Measurements from ENCODE around the gene CABP7.

GRCh38 chr22:29766632-29767170 lies 46.9 kb downstream of the CABP7 start, which contains the start of gene ZMAT5:
- TF ChIP-seq, protein P1, sequence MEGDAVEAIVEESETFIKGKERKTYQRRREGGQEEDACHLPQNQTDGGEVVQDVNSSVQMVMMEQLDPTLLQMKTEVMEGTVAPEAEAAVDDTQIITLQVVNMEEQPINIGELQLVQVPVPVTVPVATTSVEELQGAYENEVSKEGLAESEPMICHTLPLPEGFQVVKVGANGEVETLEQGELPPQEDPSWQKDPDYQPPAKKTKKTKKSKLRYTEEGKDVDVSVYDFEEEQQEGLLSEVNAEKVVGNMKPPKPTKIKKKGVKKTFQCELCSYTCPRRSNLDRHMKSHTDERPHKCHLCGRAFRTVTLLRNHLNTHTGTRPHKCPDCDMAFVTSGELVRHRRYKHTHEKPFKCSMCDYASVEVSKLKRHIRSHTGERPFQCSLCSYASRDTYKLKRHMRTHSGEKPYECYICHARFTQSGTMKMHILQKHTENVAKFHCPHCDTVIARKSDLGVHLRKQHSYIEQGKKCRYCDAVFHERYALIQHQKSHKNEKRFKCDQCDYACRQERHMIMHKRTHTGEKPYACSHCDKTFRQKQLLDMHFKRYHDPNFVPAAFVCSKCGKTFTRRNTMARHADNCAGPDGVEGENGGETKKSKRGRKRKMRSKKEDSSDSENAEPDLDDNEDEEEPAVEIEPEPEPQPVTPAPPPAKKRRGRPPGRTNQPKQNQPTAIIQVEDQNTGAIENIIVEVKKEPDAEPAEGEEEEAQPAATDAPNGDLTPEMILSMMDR (IDR thresholded peaks at IDR 0.05): peak in 1 of 6 experiments; percentile 10
- peak in 3 of 4 donors; percentile 12 to 71 (median 53) for TF ChIP-seq POLR2A (IDR thresholded peaks at IDR 0.05)

All from upper lobe of left lung (tissue), 4 donors.